HEK293 (cell line): Measurements from ENCODE around the gene JTB.
A peak's percentile ranks its signal among the peaks of the same experiment; 100 is the strongest.

Source experiments
- CTCF ChIA-PET: fragments of 350-600 bp; formaldehyde crosslinking; extraction: SDS; loops from one replicate; lab custom pipeline; 2021; ENCODE audit warnings: antibody characterized with exemption; lab: Yijun Ruan, JAX
- POLR2A ChIA-PET: fragments of 300-600 bp; formaldehyde crosslinking; extraction: SDS; loops from one replicate; lab custom pipeline; 2020; ENCODE audit warnings: antibody characterized with exemption, inconsistent platforms; lab: Yijun Ruan, JAX
- H3K27ac ChIP-seq: fragments of 200-500 bp; sonication (Bioruptor generic); 2 replicates; pipeline ENCODE4 v1.5.1; 2014; ENCODE audit warnings: low read depth, low read length, control low read depth, inconsistent platforms; ENCODE audit errors: extremely low read depth
- H3K36me3 ChIP-seq, 2 experiments: fragments of 200-500 bp in 1 of 2; sonication (Bioruptor generic) in 1 of 2; 1 replicate in 1 of 2; 2 replicates in 1 of 2; pipeline ENCODE4 v1.5.1; 2014 to 2017; ENCODE audit warnings: inconsistent platforms in 2 of 2, low read length in 2 of 2; ENCODE audit not compliant: control insufficient read depth in 2 of 2, insufficient read depth in 1 of 2
- H3K4me1 ChIP-seq: fragments of 200-500 bp; sonication (Bioruptor generic); 2 replicates; pipeline ENCODE4 v1.5.1; 2014; ENCODE audit warnings: mild to moderate bottlenecking, low read length, inconsistent platforms; ENCODE audit not compliant: control insufficient read depth, insufficient read depth
- H3K4me3 ChIP-seq: 2 replicates; pipeline ENCODE4 v1.5.1; 2011; ENCODE audit warnings: low read depth, mild to moderate bottlenecking, control low read depth, low read length, moderate library complexity
- H3K9me3 ChIP-seq: fragments of 200-500 bp; sonication (Bioruptor generic); 2 replicates; pipeline ENCODE4 v1.5.1; 2014; ENCODE audit warnings: low read depth, low read length, inconsistent platforms; ENCODE audit not compliant: control insufficient read depth, insufficient read depth
- CTCF ChIP-seq: fragments of 450-650 bp; formaldehyde crosslinking; IDR thresholded peaks from 2 replicates; pipeline ENCODE4 v1.5.1; 2016; ENCODE audit warnings: missing biosample characterization, missing genetic modification characterization
- GLI4 ChIP-seq: fragments of 450-650 bp; formaldehyde crosslinking; IDR thresholded peaks from 2 replicates; pipeline ENCODE4 v1.5.1; 2016; ENCODE audit warnings: missing biosample characterization, missing genetic modification characterization
- MYNN ChIP-seq: fragments of 450-650 bp; formaldehyde crosslinking; IDR thresholded peaks from 2 replicates; pipeline ENCODE4 v1.5.1; 2016; ENCODE audit warnings: missing biosample characterization, missing genetic modification characterization, borderline replicate concordance
- PATZ1 ChIP-seq: fragments of 450-650 bp; formaldehyde crosslinking; IDR thresholded peaks from 2 replicates; pipeline ENCODE4 v1.5.1; 2016; ENCODE audit warnings: missing biosample characterization, missing genetic modification characterization
- PRDM1 ChIP-seq: fragments of 450-650 bp; formaldehyde crosslinking; IDR thresholded peaks from 2 replicates; pipeline ENCODE4; 2016; ENCODE audit warnings: missing biosample characterization, missing genetic modification characterization
- YY2 ChIP-seq: fragments of 450-650 bp; formaldehyde crosslinking; IDR thresholded peaks from 2 replicates; pipeline ENCODE4 v1.5.1; 2016; ENCODE audit warnings: missing biosample characterization, missing genetic modification characterization
- ZBTB17 ChIP-seq: fragments of 450-650 bp; formaldehyde crosslinking; IDR thresholded peaks from 2 replicates; pipeline ENCODE4 v1.5.1; 2016; ENCODE audit warnings: missing biosample characterization, missing genetic modification characterization
- ZEB2 ChIP-seq: fragments of 450-650 bp; formaldehyde crosslinking; IDR thresholded peaks from 2 replicates; pipeline ENCODE4 v1.5.1; 2016; ENCODE audit warnings: missing biosample characterization, missing genetic modification characterization
- ZIC2 ChIP-seq: fragments of 450-650 bp; formaldehyde crosslinking; IDR thresholded peaks from 2 replicates; pipeline ENCODE4 v1.5.1; 2016; ENCODE audit warnings: missing biosample characterization, missing genetic modification characterization
- ZNF18 ChIP-seq: fragments of 450-650 bp; formaldehyde crosslinking; IDR thresholded peaks from 2 replicates; pipeline ENCODE4 v1.5.1; 2016; ENCODE audit warnings: missing biosample characterization, missing genetic modification characterization
- ZNF19 ChIP-seq: fragments of 450-650 bp; formaldehyde crosslinking; IDR thresholded peaks from 2 replicates; pipeline ENCODE4; 2016; ENCODE audit warnings: missing biosample characterization, missing genetic modification characterization, low read depth
- ZNF214 ChIP-seq: fragments of 450-650 bp; formaldehyde crosslinking; IDR thresholded peaks from 2 replicates; pipeline ENCODE4 v1.5.1; 2017; ENCODE audit warnings: missing biosample characterization, mild to moderate bottlenecking, missing genetic modification characterization, borderline replicate concordance
- ZNF324 ChIP-seq: fragments of 450-650 bp; formaldehyde crosslinking; IDR thresholded peaks from 2 replicates; pipeline ENCODE4 v1.5.1; 2016; ENCODE audit warnings: missing biosample characterization, missing genetic modification characterization
- ZNF404 ChIP-seq: fragments of 450-650 bp; formaldehyde crosslinking; IDR thresholded peaks from 2 replicates; pipeline ENCODE4 v1.5.1; 2017; ENCODE audit warnings: missing biosample characterization, missing genetic modification characterization
- ZNF423 ChIP-seq: fragments of 450-650 bp; formaldehyde crosslinking; IDR thresholded peaks from 2 replicates; pipeline ENCODE4 v1.5.1; 2016; ENCODE audit warnings: missing biosample characterization, missing genetic modification characterization
- ZNF560 ChIP-seq: fragments of 450-650 bp; formaldehyde crosslinking; IDR thresholded peaks from 2 replicates; pipeline ENCODE4 v1.5.1; 2017; ENCODE audit warnings: missing biosample characterization, missing genetic modification characterization, borderline replicate concordance
- ZSCAN5A ChIP-seq: fragments of 450-650 bp; formaldehyde crosslinking; IDR thresholded peaks from 2 replicates; pipeline ENCODE4 v1.5.1; 2016; ENCODE audit warnings: missing biosample characterization, missing genetic modification characterization
- TF ChIP-seq, protein P1 (sequence below): fragments of 450-650 bp; formaldehyde crosslinking; IDR thresholded peaks from 2 replicates; pipeline ENCODE4 v1.5.1; 2016; ENCODE audit warnings: missing biosample characterization, missing genetic modification characterization
- TF ChIP-seq, protein P2 (sequence below): fragments of 450-650 bp; formaldehyde crosslinking; IDR thresholded peaks from 2 replicates; pipeline ENCODE4 v1.5.1; 2016; ENCODE audit warnings: missing biosample characterization, missing genetic modification characterization
- TF ChIP-seq, protein P3 (sequence below): fragments of 450-650 bp; formaldehyde crosslinking; optimal IDR thresholded peaks from 2 replicates; pipeline ENCODE3; 2016; ENCODE audit warnings: missing biosample characterization, mild to moderate bottlenecking, missing genetic modification characterization

JTB gene

GRCh38 chr1:153963850-153964331, 13.6 kb downstream of the JTB start (continued):
- TF ChIP-seq ZEB2 (tag by site-specific recombination) (0 out of 2 replicates have a peak, but pooled peaks have one; percentile 2), ZNF324 (tag by site-specific recombination) (no peak), PATZ1 (tag by site-specific recombination) (peak; percentile 85), PRDM1 (peak; percentile 97)

DNA sequence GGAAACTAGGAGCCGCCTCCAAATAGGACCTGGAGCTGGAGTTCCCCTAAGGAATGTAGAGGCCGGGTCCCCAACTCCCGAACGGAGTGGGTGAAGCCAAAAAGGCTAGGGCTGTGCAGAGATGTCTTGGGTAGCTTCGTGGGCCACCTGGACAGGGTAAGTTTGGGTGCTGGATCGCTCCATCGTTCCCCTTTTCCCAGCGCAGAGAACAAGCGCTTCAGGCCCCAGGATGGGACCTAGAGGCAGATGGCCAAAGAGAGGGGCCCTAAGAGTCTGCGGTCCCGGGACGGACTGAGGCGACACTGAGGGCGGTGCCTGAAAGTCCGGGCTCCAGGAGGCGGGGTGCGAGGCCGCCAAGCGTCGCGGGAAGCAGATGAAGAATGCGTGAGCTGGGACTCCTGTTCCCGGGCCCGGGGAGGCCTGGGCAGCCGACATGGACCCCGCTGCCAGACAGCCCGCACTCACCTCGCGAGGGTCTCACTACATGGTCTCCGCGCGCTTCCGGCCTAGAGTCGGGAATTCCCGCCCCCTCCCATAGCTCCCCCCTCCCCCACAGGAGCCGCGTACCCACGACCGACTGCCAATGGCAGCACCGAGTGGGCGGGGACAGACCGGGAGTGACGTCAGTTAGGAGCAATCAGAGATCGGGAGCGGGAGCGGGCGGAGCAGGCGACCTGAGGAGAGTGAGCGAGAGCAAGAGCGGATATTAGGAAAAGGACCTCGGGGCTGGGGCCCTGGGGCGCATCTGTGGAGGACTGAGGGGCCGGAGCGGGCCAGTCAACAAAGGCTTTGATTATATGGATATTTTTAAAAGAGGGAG, 14.2 kb downstream of the JTB start, which contains the start of gene SLC39A1:
SLC39A1 (minus strand) TSS at position 508 of the 820 bp plus-strand sequence. CDS start 822 bp downstream, outside the sequence.
- H3K4me1 ChIP-seq: peaks cover 4% of the 10 kb centered on the region; the same call in 1 of the 2 replicates
- ChIA-PET POLR2A (interaction anchor here (0.5 to 3.0 kb wide), 21 partner anchors 8 to 325 kb away, joined by 3 to 58 read pairs (median 5); partner anchors contain the start of genes DENND4B, GATAD2B, INTS3 and JTB), CTCF (interaction anchor here (0.7 to 2.2 kb wide), 5 partner anchors 13 to 166 kb away, joined by 3 to 9 read pairs (median 7); partner anchors contain the start of genes DENND4B and RAB13)
- H3K9me3 ChIP-seq: no peaks in the 10 kb centered on the region
- H3K4me3 ChIP-seq: peak within 1 kb of the TSS; percentile 62
- peaks cover 0 to 31% of the 10 kb centered on the region in 2 experiments; a peak in 2 of 3 replicates for H3K36me3 ChIP-seq
- peak within 1 kb of the TSS; percentile 66 for H3K27ac ChIP-seq
- TF ChIP-seq ZNF19 (no peak), ZNF560 (tag by site-specific recombination) (no peak), YY2 (tag by site-specific recombination) (no peak), ZBTB17 (tag by site-specific recombination) (peak; percentile 86), GLI4 (tag by site-specific recombination) (no peak), MYNN (0 out of 2 replicates have a peak, but pooled peaks have one; percentile 29), ZNF404 (tag by site-specific recombination) (no peak), ZNF423 (tag by site-specific recombination) (no peak), ZNF18 (tag by site-specific recombination) (no peak), ZNF214 (tag by site-specific recombination) (no peak), ZSCAN5A (tag by site-specific recombination) (no peak), CTCF (no peak), ZIC2 (peak; percentile 29; the same call in 1 of the 2 replicates)
- TF ChIP-seq, protein P1, sequence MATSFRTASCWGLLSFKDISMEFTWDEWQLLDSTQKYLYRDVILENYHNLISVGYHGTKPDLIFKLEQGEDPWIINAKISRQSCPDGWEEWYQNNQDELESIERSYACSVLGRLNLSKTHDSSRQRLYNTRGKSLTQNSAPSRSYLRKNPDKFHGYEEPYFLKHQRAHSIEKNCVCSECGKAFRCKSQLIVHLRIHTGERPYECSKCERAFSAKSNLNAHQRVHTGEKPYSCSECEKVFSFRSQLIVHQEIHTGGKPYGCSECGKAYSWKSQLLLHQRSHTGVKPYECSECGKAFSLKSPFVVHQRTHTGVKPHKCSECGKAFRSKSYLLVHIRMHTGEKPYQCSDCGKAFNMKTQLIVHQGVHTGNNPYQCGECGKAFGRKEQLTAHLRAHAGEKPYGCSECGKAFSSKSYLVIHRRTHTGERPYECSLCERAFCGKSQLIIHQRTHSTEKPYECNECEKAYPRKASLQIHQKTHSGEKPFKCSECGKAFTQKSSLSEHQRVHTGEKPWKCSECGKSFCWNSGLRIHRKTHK (tag by site-specific recombination): no peak
- TF ChIP-seq, protein P2, sequence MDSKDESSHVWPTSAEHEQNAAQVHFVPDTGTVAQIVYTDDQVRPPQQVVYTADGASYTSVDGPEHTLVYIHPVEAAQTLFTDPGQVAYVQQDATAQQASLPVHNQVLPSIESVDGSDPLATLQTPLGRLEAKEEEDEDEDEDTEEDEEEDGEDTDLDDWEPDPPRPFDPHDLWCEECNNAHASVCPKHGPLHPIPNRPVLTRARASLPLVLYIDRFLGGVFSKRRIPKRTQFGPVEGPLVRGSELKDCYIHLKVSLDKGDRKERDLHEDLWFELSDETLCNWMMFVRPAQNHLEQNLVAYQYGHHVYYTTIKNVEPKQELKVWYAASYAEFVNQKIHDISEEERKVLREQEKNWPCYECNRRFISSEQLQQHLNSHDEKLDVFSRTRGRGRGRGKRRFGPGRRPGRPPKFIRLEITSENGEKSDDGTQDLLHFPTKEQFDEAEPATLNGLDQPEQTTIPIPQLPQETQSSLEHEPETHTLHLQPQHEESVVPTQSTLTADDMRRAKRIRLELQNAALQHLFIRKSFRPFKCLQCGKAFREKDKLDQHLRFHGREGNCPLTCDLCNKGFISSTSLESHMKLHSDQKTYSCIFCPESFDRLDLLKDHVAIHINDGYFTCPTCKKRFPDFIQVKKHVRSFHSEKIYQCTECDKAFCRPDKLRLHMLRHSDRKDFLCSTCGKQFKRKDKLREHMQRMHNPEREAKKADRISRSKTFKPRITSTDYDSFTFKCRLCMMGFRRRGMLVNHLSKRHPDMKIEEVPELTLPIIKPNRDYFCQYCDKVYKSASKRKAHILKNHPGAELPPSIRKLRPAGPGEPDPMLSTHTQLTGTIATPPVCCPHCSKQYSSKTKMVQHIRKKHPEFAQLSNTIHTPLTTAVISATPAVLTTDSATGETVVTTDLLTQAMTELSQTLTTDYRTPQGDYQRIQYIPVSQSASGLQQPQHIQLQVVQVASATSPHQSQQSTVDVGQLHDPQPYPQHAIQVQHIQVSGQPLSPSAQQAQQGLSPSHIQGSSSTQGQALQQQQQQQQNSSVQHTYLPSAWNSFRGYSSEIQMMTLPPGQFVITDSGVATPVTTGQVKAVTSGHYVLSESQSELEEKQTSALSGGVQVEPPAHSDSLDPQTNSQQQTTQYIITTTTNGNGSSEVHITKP (tag by site-specific recombination): peak; percentile 27
- TF ChIP-seq, protein P3, sequence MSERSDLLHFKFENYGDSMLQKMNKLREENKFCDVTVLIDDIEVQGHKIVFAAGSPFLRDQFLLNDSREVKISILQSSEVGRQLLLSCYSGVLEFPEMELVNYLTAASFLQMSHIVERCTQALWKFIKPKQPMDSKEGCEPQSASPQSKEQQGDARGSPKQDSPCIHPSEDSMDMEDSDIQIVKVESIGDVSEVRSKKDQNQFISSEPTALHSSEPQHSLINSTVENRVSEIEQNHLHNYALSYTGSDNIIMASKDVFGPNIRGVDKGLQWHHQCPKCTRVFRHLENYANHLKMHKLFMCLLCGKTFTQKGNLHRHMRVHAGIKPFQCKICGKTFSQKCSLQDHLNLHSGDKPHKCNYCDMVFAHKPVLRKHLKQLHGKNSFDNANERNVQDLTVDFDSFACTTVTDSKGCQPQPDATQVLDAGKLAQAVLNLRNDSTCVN (tag by site-specific recombination): peak; percentile 73
